WTC11 (cell line): Measurements from ENCODE around the gene CNOT10. TPM values are rescaled to one million over a fixed set of nuclear protein-coding genes. Genes with fewer than 3 reads are reported as not detected.

ENCODE experiments used
- ATAC-seq: fragments of 200-7000 bp; cut with Tn5 transposase; 2 replicates; pipeline ENCODE4 v1.10.0; 2021; ENCODE audit warnings: mild to moderate bottlenecking, moderate library complexity
- CTCF ChIA-PET: fragments of 300-600 bp; sonication (Branson Sonifier 250); formaldehyde crosslinking; loops from one replicate; lab custom pipeline; 2021; ENCODE audit warnings: antibody characterized with exemption; lab: Charles Lee
- POLR2A ChIA-PET: fragments of 350-600 bp; sonication (Branson Sonifier 250); formaldehyde crosslinking; loops from one replicate; lab custom pipeline; 2021; ENCODE audit warnings: antibody characterized with exemption; lab: Charles Lee
- DNase-seq: peaks from one replicate; pipeline ENCODE4 v3.0.0; 2021; ENCODE audit warnings: low spot score
- H3K27ac Mint-ChIP-seq: 2 replicates; pipeline ENCODE4 v1.8.0; 2021; ENCODE audit warnings: mixed read lengths
- H3K27me3 Mint-ChIP-seq: 2 replicates; pipeline ENCODE4 v1.8.0; 2021; ENCODE audit warnings: low read depth, mild to moderate bottlenecking, moderate library complexity, mixed read lengths
- H3K36me3 Mint-ChIP-seq: 2 replicates; pipeline ENCODE4 v1.8.0; 2021; ENCODE audit warnings: mixed read lengths
- H3K4me1 Mint-ChIP-seq: 2 replicates; pipeline ENCODE4 v1.8.0; 2022; ENCODE audit warnings: mixed read lengths
- H3K4me3 Mint-ChIP-seq: 2 replicates; pipeline ENCODE4 v1.8.0; 2021; ENCODE audit warnings: mild to moderate bottlenecking, moderate library complexity, mixed read lengths
- H3K9me3 Mint-ChIP-seq: 2 replicates; pipeline ENCODE4 v1.8.0; 2021; ENCODE audit warnings: mixed read lengths
- ARID4B ChIP-seq: sonication (generic); formaldehyde crosslinking; IDR thresholded peaks from 2 replicates; pipeline ENCODE4 v1.8.0; 2023; ENCODE audit warnings: missing genetic modification reagents, mild to moderate bottlenecking, borderline replicate concordance
- GABPB1 ChIP-seq: sonication (generic); formaldehyde crosslinking; IDR thresholded peaks from 2 replicates; pipeline ENCODE4 v1.8.1; 2023; ENCODE audit warnings: mild to moderate bottlenecking, missing genetic modification reagents
- GRHL2 ChIP-seq: fragments of 250-450 bp; sonication (Bioruptor Pico); IDR thresholded peaks from 2 replicates; pipeline ENCODE4 v1.8.0; 2022; ENCODE audit warnings: mild to moderate bottlenecking, moderate library complexity; ENCODE audit not compliant: insufficient replicate concordance, severe bottlenecking
- MXD4 ChIP-seq: fragments of 250-450 bp; sonication (Bioruptor Pico); IDR thresholded peaks from 2 replicates; pipeline ENCODE4 v1.8.0; 2021; ENCODE audit warnings: mild to moderate bottlenecking, moderate library complexity, borderline replicate concordance
- RORB ChIP-seq: fragments of 250-450 bp; sonication (Bioruptor Pico); IDR thresholded peaks from 2 replicates; pipeline ENCODE4 v1.9.0; 2021; ENCODE audit warnings: mild to moderate bottlenecking
- STAT6 ChIP-seq: sonication (generic); formaldehyde crosslinking; conservative IDR thresholded peaks from 2 replicates; pipeline ENCODE4 v1.8.1; 2023; ENCODE audit warnings: mild to moderate bottlenecking, low read depth, missing genetic modification reagents, moderate library complexity
- ZNF232 ChIP-seq: sonication (generic); formaldehyde crosslinking; IDR thresholded peaks from 2 replicates; pipeline ENCODE4 v1.8.0; 2022; ENCODE audit warnings: mild to moderate bottlenecking, missing genetic modification reagents
- ZNF423 ChIP-seq: fragments of 250-450 bp; sonication (Bioruptor Pico); IDR thresholded peaks from 2 replicates; pipeline ENCODE4 v2.1.2; 2022; ENCODE audit warnings: mild to moderate bottlenecking, moderate library complexity
- total RNA-seq: library from RNA; stranded (reverse); gene quantifications from 3 replicates; pipeline ENCODE4 v1.2.3, GENCODE V29; 2021
- TF ChIP-seq, protein P1 (sequence below): fragments of 250-450 bp; sonication (Bioruptor Pico); IDR thresholded peaks from 2 replicates; pipeline ENCODE4 v1.9.0; 2021; ENCODE audit warnings: moderate library complexity, mild to moderate bottlenecking, inconsistent platforms, borderline replicate concordance
- TF ChIP-seq, protein P2 (sequence below): sonication (generic); formaldehyde crosslinking; IDR thresholded peaks from 2 replicates; pipeline ENCODE4 v1.8.1; 2023; ENCODE audit warnings: mild to moderate bottlenecking, missing genetic modification reagents, moderate library complexity

The CNOT10 gene
- total RNA-seq, 1 experiment from 2014 or later: 38.7 TPM

- DNase-seq: no peak
- peak overlapping the region; percentile 93 for H3K27ac Mint-ChIP-seq
- ChIA-PET CTCF (no interaction called here), POLR2A (interaction anchor here (0.5 to 3.0 kb wide), 4 partner anchors 21 to 145 kb away, joined by 3 to 13 read pairs (median 3); no protein-coding TSS in a partner anchor)
- peak overlapping the region; percentile 100 for H3K4me3 Mint-ChIP-seq
- ATAC-seq: peak; percentile 19
- peaks cover 7% of the 10 kb centered on the region; the same call in 1 of the 2 replicates for H3K27me3 Mint-ChIP-seq
- peaks cover 65% of the 10 kb centered on the region for H3K4me1 Mint-ChIP-seq
- no peaks in the 10 kb centered on the region for H3K9me3 Mint-ChIP-seq
- H3K36me3 Mint-ChIP-seq: peaks cover 59% of the 10 kb centered on the region
- no peak for TF ChIP-seq ZNF423
- no peak for TF ChIP-seq ARID4B (CRISPR knock-in tag)
- no peak for TF ChIP-seq MXD4
- TF ChIP-seq, protein P1, sequence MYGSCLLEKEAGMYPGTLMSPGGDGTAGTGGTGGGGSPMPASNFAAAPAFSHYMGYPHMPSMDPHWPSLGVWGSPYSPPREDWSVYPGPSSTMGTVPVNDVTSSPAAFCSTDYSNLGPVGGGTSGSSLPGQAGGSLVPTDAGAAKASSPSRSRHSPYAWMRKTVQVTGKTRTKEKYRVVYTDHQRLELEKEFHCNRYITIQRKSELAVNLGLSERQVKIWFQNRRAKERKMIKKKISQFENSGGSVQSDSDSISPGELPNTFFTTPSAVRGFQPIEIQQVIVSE (CRISPR knock-in tag): no peak
- no peak for TF ChIP-seq ZNF232
- no peak for TF ChIP-seq GABPB1 (CRISPR knock-in tag)
- TF ChIP-seq, protein P2, sequence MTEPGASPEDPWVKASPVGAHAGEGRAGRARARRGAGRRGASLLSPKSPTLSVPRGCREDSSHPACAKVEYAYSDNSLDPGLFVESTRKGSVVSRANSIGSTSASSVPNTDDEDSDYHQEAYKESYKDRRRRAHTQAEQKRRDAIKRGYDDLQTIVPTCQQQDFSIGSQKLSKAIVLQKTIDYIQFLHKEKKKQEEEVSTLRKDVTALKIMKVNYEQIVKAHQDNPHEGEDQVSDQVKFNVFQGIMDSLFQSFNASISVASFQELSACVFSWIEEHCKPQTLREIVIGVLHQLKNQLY (CRISPR knock-in tag): no peak
- no peak for TF ChIP-seq GRHL2
- TF ChIP-seq RORB (CRISPR knock-in tag): no peak
- no peak for TF ChIP-seq STAT6 (CRISPR knock-in tag)
Measured at GRCh38 chr3:32822609-32823498, 137.9 kb downstream of the CNOT10 start.

Other genes with a start within 250 kb of the CNOT10 start
- 36.0 to 42.3 TPM (median 39.3 TPM) in 3 replicates for gene CMTM6, start 182.3 kb upstream of the CNOT10 start, total RNA-seq
- 38.9 to 43.6 TPM (median 42.8 TPM) in 3 replicates for gene DYNC1LI1, start 114.3 kb upstream of the CNOT10 start, total RNA-seq
- gene TRIM71, start 132.8 kb downstream of the CNOT10 start, total RNA-seq: 237 to 274 TPM (median 238 TPM) in 3 replicates